ENCODE results near the gene KCNK7. TPM values are rescaled to one million over a fixed set of nuclear protein-coding genes. Genes with fewer than 3 reads are reported as not detected.
A peak's percentile ranks its signal among the peaks of the same experiment; 100 is the strongest.

Gene KCNK7
- total RNA-seq, 1 donor from 2014 or later = not detected

GRCh38 chr11:65558930-65559509 lies 36.6 kb downstream of the KCNK7 start:
- DNase-seq (ENCODE audit: low spot score) (no peak), ATAC-seq (peak; percentile 20)

- ATAC-seq (peak; percentile 85), DNase-seq (ENCODE audit: low spot score) (peak; percentile 81)
Observed at GRCh38 chr11:65558002-65558929, 37.3 kb downstream of the KCNK7 start, which contains the start of gene LTBP3. Gene LTBP3, minus strand, starts transcription at chr11:65558359. Its CDS starts 400 bp downstream, at chr11:65557959.

GRCh38 chr11:65557280-65558001 lies 38.2 kb downstream of the KCNK7 start:
- no peak for DNase-seq (ENCODE audit: low spot score)
- ATAC-seq = no peak

GRCh38 chr11:65556470-65557279 lies 38.9 kb downstream of the KCNK7 start:
- DNase-seq (ENCODE audit: low spot score) = no peak
- ATAC-seq = no peak

- DNase-seq (ENCODE audit: low spot score) (no peak), ATAC-seq (no peak)
Observed at GRCh38 chr11:65555693-65556231, 39.8 kb downstream of the KCNK7 start.

- DNase-seq (ENCODE audit: low spot score) (no peak), ATAC-seq (no peak)
Observed at GRCh38 chr11:65554842-65555430, 40.7 kb downstream of the KCNK7 start.

GRCh38 chr11:65554057-65554818 lies 41.4 kb downstream of the KCNK7 start:
- no peak for ATAC-seq

GRCh38 chr11:65553301-65554001 lies 42.1 kb downstream of the KCNK7 start:
- DNase-seq (ENCODE audit: low spot score) = no peak
- ATAC-seq = no peak

More at GRCh38 chr11:65554057-65554818, 41.4 kb downstream of the KCNK7 start:
- DNase-seq (ENCODE audit: low spot score) = no peak

GRCh38 chr11:65552388-65552951 lies 43.1 kb downstream of the KCNK7 start:
- no peak for ATAC-seq

GRCh38 chr11:65551572-65552387 lies 43.8 kb downstream of the KCNK7 start:
- ATAC-seq (peak; percentile 68), DNase-seq (ENCODE audit: low spot score) (peak; percentile 76)

More at GRCh38 chr11:65552388-65552951, 43.1 kb downstream of the KCNK7 start:
- no peak for DNase-seq (ENCODE audit: low spot score)

- ATAC-seq (no peak), DNase-seq (ENCODE audit: low spot score) (no peak)
Observed at GRCh38 chr11:65549096-65549495, 46.5 kb downstream of the KCNK7 start.

GRCh38 chr11:65548395-65548794 lies 47.2 kb downstream of the KCNK7 start:
- DNase-seq (ENCODE audit: low spot score) (no peak), ATAC-seq (no peak)

- DNase-seq (ENCODE audit: low spot score) (no peak), ATAC-seq (no peak)
Observed at GRCh38 chr11:65547446-65548125, 48.0 kb downstream of the KCNK7 start.

GRCh38 chr11:65546217-65546958 lies 49.2 kb downstream of the KCNK7 start:
- peak; percentile 87 for ATAC-seq
- peak; percentile 98 for DNase-seq (ENCODE audit: low spot score)

GRCh38 chr11:65545853-65546216 lies 49.8 kb downstream of the KCNK7 start:
- DNase-seq (ENCODE audit: low spot score) = no peak

More at GRCh38 chr11:65545853-65546216, 49.8 kb downstream of the KCNK7 start:
- ATAC-seq = no peak
